Mammary epithelial cell (primary cell): ENCODE measurements around the gene DKK3.

Experiments used
- EZH2 ChIP-seq: IDR thresholded peaks from 2 replicates; pipeline ENCODE4 v1.6.1; 2012; ENCODE audit warnings: low read length, inconsistent platforms, borderline replicate concordance
- TF ChIP-seq, protein P1 (sequence below), 2 donors: IDR thresholded peaks in 1 of 2; conservative IDR thresholded peaks in 1 of 2; 2 replicates each; pipeline ENCODE4 v1.5.1; 2011 to 2012; ENCODE audit warnings: inconsistent platforms in 2 of 2, low read length in 2 of 2, mild to moderate bottlenecking in 2 of 2, control low read depth in 1 of 2, low read depth in 1 of 2; ENCODE audit not compliant: insufficient read depth in 1 of 2; ENCODE audit errors: extremely low read depth in 1 of 2

GRCh38 chr11:11992257-11993212, 15.9 kb downstream of the DKK3 start:
- TF ChIP-seq, protein P1, sequence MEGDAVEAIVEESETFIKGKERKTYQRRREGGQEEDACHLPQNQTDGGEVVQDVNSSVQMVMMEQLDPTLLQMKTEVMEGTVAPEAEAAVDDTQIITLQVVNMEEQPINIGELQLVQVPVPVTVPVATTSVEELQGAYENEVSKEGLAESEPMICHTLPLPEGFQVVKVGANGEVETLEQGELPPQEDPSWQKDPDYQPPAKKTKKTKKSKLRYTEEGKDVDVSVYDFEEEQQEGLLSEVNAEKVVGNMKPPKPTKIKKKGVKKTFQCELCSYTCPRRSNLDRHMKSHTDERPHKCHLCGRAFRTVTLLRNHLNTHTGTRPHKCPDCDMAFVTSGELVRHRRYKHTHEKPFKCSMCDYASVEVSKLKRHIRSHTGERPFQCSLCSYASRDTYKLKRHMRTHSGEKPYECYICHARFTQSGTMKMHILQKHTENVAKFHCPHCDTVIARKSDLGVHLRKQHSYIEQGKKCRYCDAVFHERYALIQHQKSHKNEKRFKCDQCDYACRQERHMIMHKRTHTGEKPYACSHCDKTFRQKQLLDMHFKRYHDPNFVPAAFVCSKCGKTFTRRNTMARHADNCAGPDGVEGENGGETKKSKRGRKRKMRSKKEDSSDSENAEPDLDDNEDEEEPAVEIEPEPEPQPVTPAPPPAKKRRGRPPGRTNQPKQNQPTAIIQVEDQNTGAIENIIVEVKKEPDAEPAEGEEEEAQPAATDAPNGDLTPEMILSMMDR (conservative IDR thresholded peaks at IDR 0.05 in 1 of 2, IDR thresholded peaks at IDR 0.05 in 1 of 2; ENCODE audit: extremely low read depth in 1 of 2, insufficient read depth in 1 of 2, low read depth in 1 of 2, low read length in 2 of 2), result no peak
- no peak for TF ChIP-seq EZH2
